ENCODE measurements around the gene CD63.

Gene CD63

DNA sequence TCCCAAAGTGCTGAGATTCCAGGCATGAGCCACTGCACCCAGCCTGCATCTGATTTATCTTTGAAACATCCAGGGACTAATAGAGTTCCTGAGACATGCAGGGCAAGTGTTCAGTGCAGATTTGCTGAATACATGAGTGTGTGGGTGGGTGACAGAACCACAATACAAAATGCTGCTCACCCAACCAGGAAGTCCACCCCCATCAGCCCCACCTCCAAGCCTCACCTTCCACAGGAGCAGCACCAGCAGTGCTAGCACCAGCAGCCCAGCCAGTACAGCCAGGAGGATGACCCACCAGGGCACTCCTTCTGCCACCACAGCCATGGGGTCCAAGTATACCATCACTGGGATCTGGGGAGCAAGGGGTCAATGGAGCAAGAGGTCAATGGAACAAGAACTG, 41.1 kb downstream of the CD63 start:
- Histone ChIP-seq H3K9ac (ENCODE audit: low read length) (no peak overlapping the region), H3K9me2 (replicated peaks; ENCODE audit: insufficient read depth, low read length) (no peaks in the 10 kb centered on the region), H3K27ac (ENCODE audit: low read depth, low read length) (no peak overlapping the region), H4K20me1 (ENCODE audit: low read depth, low read length) (no peaks in the 10 kb centered on the region), H3K79me2 (ENCODE audit: insufficient read depth, low read length) (no peaks in the 10 kb centered on the region), H3K36me3 (ENCODE audit: low read length) (no peaks in the 10 kb centered on the region), H3K27me3 (ENCODE audit: low read length) (no peaks in the 10 kb centered on the region), H3F3A (ENCODE audit: insufficient read depth) (no peaks in the 10 kb centered on the region), H3K9me3 (ENCODE audit: insufficient read depth, low read length) (no peaks in the 10 kb centered on the region), H2AFZ (ENCODE audit: low read depth, low read length, severe bottlenecking) (no peak overlapping the region), H3K4me2 (ENCODE audit: low read depth, low read length, poor library complexity, severe bottlenecking) (no peak overlapping the region), H3K4me3 (ENCODE audit: insufficient read depth, low read length, poor library complexity, severe bottlenecking) (no peak overlapping the region)
- TF ChIP-seq, protein P1, sequence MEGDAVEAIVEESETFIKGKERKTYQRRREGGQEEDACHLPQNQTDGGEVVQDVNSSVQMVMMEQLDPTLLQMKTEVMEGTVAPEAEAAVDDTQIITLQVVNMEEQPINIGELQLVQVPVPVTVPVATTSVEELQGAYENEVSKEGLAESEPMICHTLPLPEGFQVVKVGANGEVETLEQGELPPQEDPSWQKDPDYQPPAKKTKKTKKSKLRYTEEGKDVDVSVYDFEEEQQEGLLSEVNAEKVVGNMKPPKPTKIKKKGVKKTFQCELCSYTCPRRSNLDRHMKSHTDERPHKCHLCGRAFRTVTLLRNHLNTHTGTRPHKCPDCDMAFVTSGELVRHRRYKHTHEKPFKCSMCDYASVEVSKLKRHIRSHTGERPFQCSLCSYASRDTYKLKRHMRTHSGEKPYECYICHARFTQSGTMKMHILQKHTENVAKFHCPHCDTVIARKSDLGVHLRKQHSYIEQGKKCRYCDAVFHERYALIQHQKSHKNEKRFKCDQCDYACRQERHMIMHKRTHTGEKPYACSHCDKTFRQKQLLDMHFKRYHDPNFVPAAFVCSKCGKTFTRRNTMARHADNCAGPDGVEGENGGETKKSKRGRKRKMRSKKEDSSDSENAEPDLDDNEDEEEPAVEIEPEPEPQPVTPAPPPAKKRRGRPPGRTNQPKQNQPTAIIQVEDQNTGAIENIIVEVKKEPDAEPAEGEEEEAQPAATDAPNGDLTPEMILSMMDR (IDR thresholded peaks at IDR 0.05; ENCODE audit: insufficient read depth, low read length, poor library complexity, severe bottlenecking), result no peak
- TF ChIP-seq EZH2phosphoT487 (conservative IDR thresholded peaks at IDR 0.05; ENCODE audit: low read length), result no peak

DNA sequence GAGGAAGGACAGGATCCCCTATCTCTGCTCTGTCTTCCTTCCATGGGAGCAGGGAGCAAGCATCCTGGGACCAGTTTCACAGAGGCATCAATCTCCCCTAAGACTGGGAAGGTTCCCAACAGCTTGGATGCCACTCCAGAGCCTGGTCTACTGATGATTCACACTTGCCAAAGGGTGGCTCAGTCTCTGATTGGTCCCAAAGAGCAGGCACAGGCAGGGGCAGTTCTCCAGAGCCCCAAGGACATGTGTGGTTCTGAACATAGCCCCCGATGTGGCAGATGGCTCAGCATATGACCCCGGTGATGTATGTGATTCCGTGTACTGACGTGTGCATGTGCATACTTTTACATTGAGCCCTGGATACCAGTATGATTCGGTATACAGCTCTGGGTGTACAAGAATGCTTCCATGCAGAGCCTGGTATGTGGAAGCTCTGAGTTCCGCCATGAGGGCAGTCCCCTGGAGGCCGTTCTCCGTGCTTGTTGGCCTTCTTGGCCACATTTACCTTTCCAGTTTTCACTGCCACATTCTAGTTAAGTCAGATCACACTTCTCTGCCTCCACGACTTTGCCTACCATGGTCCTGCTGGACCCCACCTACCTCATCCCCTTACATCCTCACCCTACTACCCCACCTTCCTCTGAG, 42.3 kb downstream of the CD63 start:
- Histone ChIP-seq H3K27me3 (ENCODE audit: low read length) (no peaks in the 10 kb centered on the region), H3K9me2 (replicated peaks; ENCODE audit: insufficient read depth, low read length) (no peaks in the 10 kb centered on the region), H4K20me1 (ENCODE audit: low read depth, low read length) (no peaks in the 10 kb centered on the region), H3K36me3 (ENCODE audit: low read length) (no peaks in the 10 kb centered on the region), H3K4me3 (ENCODE audit: insufficient read depth, low read length, poor library complexity, severe bottlenecking) (no peak overlapping the region), H3F3A (ENCODE audit: insufficient read depth) (no peaks in the 10 kb centered on the region), H3K79me2 (ENCODE audit: insufficient read depth, low read length) (no peaks in the 10 kb centered on the region), H3K4me2 (ENCODE audit: low read depth, low read length, poor library complexity, severe bottlenecking) (no peak overlapping the region), H2AFZ (ENCODE audit: low read depth, low read length, severe bottlenecking) (no peak overlapping the region), H3K27ac (ENCODE audit: low read depth, low read length) (no peak overlapping the region), H3K9ac (ENCODE audit: low read length) (no peak overlapping the region), H3K9me3 (ENCODE audit: insufficient read depth, low read length) (no peaks in the 10 kb centered on the region)
- TF ChIP-seq, protein P1 (IDR thresholded peaks at IDR 0.05; ENCODE audit: insufficient read depth, low read length, poor library complexity, severe bottlenecking), result no peak
- no peak for TF ChIP-seq EZH2phosphoT487 (conservative IDR thresholded peaks at IDR 0.05; ENCODE audit: low read length)

DNA sequence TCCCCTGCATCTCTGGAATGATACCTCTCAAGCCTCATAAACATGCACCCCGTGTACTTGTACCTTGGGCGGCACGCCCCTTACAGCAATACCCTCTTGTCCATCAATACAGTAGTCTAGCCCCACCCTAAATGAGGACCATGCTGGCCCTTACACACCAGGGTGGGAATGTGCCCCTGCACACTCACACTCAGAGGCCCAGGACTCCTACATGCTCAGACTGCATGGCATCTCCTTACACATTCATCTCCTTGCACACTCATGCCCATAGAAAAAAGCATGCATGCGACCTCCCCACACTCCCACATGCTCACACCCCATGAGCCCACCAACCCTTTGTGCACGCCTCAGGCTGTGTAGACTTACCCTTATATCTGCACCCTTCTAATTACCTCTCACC, 43.1 kb downstream of the CD63 start:
- no peak overlapping the region for H3K27ac ChIP-seq (ENCODE audit: low read depth, low read length)
- H3F3A ChIP-seq (ENCODE audit: insufficient read depth), result no peaks in the 10 kb centered on the region
- H3K79me2 ChIP-seq (ENCODE audit: insufficient read depth, low read length), result no peaks in the 10 kb centered on the region
- H3K9me2 ChIP-seq (replicated peaks; ENCODE audit: insufficient read depth, low read length), result no peaks in the 10 kb centered on the region
- no peak overlapping the region for H2AFZ ChIP-seq (ENCODE audit: low read depth, low read length, severe bottlenecking)
- 0 out of 2 replicates have a peak, but pooled peaks cover under 1% of the 10 kb centered on the region for H3K27me3 ChIP-seq (ENCODE audit: low read length)
- H3K4me3 ChIP-seq (ENCODE audit: insufficient read depth, low read length, poor library complexity, severe bottlenecking), result no peak overlapping the region
- H4K20me1 ChIP-seq (ENCODE audit: low read depth, low read length), result no peaks in the 10 kb centered on the region
- no peaks in the 10 kb centered on the region for H3K9me3 ChIP-seq (ENCODE audit: insufficient read depth, low read length)
- TF ChIP-seq EZH2phosphoT487 (conservative IDR thresholded peaks at IDR 0.05; ENCODE audit: low read length), result no peak
- TF ChIP-seq, protein P1 (IDR thresholded peaks at IDR 0.05; ENCODE audit: insufficient read depth, low read length, poor library complexity, severe bottlenecking), result no peak
- no peak overlapping the region for H3K4me2 ChIP-seq (ENCODE audit: low read depth, low read length, poor library complexity, severe bottlenecking)
- H3K9ac ChIP-seq (ENCODE audit: low read length), result no peak overlapping the region
- H3K36me3 ChIP-seq (ENCODE audit: low read length), result no peaks in the 10 kb centered on the region

All from SU-DHL-6 (cell line).